Measurements from ENCODE around the gene LCE1F. TPM values are rescaled to one million over a fixed set of nuclear protein-coding genes. Genes with fewer than 3 reads are reported as not detected.

LCE1F gene
- total RNA-seq, 2 donors from 2014 or later: not detected

GRCh38 chr1:152739841-152740240 is 35.1 kb upstream of the LCE1F start:
- no peaks in the 10 kb centered on the region for H3K36me3 ChIP-seq
- TF ChIP-seq, protein P1, sequence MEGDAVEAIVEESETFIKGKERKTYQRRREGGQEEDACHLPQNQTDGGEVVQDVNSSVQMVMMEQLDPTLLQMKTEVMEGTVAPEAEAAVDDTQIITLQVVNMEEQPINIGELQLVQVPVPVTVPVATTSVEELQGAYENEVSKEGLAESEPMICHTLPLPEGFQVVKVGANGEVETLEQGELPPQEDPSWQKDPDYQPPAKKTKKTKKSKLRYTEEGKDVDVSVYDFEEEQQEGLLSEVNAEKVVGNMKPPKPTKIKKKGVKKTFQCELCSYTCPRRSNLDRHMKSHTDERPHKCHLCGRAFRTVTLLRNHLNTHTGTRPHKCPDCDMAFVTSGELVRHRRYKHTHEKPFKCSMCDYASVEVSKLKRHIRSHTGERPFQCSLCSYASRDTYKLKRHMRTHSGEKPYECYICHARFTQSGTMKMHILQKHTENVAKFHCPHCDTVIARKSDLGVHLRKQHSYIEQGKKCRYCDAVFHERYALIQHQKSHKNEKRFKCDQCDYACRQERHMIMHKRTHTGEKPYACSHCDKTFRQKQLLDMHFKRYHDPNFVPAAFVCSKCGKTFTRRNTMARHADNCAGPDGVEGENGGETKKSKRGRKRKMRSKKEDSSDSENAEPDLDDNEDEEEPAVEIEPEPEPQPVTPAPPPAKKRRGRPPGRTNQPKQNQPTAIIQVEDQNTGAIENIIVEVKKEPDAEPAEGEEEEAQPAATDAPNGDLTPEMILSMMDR (IDR thresholded peaks at IDR 0.05): no peak

DNA sequence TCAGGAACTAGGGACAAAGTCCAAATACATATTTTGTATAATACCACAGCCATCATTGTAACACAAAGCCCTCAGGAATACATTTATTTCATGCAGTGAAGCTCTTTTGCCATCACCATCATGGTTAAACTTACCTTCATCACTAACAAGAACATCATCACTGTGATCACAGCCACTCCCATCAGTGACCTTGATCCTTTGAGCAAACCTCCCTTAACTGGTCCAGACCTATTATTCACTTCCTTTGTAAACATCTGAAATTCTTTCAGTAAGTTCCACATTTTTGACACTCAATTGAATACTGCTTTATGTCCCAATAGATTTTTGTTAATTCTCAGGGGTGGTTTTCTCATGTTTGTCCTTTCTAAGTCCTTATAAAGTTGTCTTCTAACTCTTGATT is 33.3 kb upstream of the LCE1F start:
- no peaks in the 10 kb centered on the region for H3K36me3 ChIP-seq
- no peak overlapping the region for H3K4me3 ChIP-seq
- no peaks in the 10 kb centered on the region for H3K9me3 ChIP-seq
- intact Hi-C loops (cut with DNase I): no loop called here
- H3K27me3 ChIP-seq: no peaks in the 10 kb centered on the region
- no peak overlapping the region for H3K9ac ChIP-seq (ENCODE audit: low read depth in 2 of 2, low read length in 2 of 2)
- no peak for DNase-seq
- no peaks in the 10 kb centered on the region for H3K4me1 ChIP-seq
- TF ChIP-seq, protein P1 (IDR thresholded peaks at IDR 0.05): no peak
- no peak overlapping the region for H3K27ac ChIP-seq

More at GRCh38 chr1:152739841-152740240, 35.1 kb upstream of the LCE1F start:
- no peak overlapping the region for H3K27ac ChIP-seq
- no peaks in the 10 kb centered on the region for H3K4me1 ChIP-seq
- no peaks in the 10 kb centered on the region for H3K9me3 ChIP-seq
- intact Hi-C loops (cut with DNase I): no loop called here
- no peak for DNase-seq
- no peak overlapping the region for H3K4me3 ChIP-seq
- no peaks in the 10 kb centered on the region for H3K27me3 ChIP-seq
- H3K9ac ChIP-seq (ENCODE audit: low read depth in 2 of 2, low read length in 2 of 2): no peak overlapping the region

DNA sequence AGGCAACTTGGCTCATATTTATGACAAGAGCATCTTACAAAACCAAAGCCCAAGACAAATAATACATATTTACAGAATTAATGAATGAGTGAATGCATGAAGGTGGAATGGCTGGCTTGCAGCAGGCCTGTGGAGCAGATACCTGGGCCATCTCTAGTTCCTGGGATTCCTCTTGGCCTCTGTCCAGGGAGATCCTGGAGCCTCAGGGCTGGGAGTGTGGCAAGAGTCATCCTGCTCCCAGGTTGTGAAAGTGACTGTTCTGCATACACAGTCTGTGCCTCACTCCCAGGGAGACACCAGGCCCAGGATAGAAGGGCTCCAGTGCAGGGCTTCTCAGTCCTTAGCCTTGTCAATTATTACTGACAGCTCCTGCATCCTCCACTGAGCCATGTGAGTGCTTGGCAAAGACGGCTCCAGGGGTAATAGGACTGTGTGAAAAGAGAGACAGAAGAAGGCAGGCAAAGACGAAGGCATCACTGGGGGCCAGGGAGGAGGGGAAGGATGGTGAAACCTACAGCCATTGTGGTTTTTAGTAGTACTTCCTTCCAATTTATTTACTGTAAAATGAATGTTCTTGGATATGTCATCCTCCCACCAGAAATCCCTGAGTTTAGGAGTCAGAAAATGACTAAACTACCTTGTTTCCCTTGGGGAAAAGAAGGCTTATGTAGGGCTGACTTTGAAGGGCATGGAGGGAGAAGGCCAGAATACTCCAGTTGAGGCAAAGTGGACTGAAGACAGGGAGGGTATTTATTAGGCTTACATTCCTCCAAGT is 31.4 kb upstream of the LCE1F start:
- H3K36me3 ChIP-seq: no peaks in the 10 kb centered on the region
- TF ChIP-seq, protein P1 (IDR thresholded peaks at IDR 0.05): no peak
- no peak overlapping the region for H3K4me3 ChIP-seq
- H3K27ac ChIP-seq: no peak overlapping the region
- intact Hi-C loops (cut with DNase I): no loop called here
- H3K9me3 ChIP-seq: no peaks in the 10 kb centered on the region
- H3K27me3 ChIP-seq: no peaks in the 10 kb centered on the region
- H3K9ac ChIP-seq (ENCODE audit: low read depth in 2 of 2, low read length in 2 of 2): no peak overlapping the region
- no peak for DNase-seq
- H3K4me1 ChIP-seq: no peaks in the 10 kb centered on the region

GRCh38 chr1:152745289-152745704 is 29.6 kb upstream of the LCE1F start:
- TF ChIP-seq, protein P1 (IDR thresholded peaks at IDR 0.05): no peak
- Histone ChIP-seq H3K9me3 (no peaks in the 10 kb centered on the region), H3K9ac (ENCODE audit: low read depth in 2 of 2, low read length in 2 of 2) (no peak overlapping the region), H3K36me3 (no peaks in the 10 kb centered on the region), H3K27ac (no peak overlapping the region), H3K4me3 (no peak overlapping the region), H3K4me1 (no peaks in the 10 kb centered on the region), H3K27me3 (no peaks in the 10 kb centered on the region)
- intact Hi-C loops (cut with DNase I): no loop called here
- no peak for DNase-seq

DNA sequence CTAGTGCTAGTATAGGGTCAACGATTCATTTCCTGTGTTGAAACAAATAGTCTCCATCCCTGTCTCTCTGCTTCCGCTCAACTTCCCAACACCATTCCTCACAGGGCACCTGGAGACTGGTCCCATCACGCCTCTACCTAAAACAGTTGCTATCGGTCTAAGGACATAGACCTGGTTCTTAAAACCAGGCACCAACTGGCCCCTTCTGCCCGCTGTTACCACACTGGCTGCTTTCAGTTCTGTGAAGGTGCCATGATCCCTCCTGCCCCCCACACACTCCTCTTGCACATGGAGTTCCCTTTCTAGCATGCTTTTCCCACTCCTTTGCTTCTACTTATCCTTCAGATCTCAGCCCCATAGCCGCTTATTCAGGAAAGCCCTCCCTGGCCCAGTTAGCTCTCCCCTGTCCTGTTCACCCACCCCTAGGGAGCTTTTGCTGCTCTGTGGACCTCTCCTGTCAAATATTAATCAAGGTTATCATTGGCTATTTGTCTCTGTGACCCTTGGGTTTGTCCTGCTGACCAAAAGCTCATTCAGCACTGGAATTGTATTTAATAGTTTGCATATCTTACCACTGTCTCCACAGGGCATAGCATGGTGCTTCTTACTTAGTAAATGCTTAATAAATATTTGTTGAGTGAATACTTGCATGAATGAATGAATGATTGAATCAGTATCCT is 29.0 kb upstream of the LCE1F start:
- TF ChIP-seq, protein P1 (IDR thresholded peaks at IDR 0.05): no peak
- no peaks in the 10 kb centered on the region for H3K36me3 ChIP-seq
- no peaks in the 10 kb centered on the region for H3K9me3 ChIP-seq
- no peak overlapping the region for H3K9ac ChIP-seq (ENCODE audit: low read depth in 2 of 2, low read length in 2 of 2)
- no peaks in the 10 kb centered on the region for H3K4me1 ChIP-seq
- H3K4me3 ChIP-seq: no peak overlapping the region
- H3K27me3 ChIP-seq: no peaks in the 10 kb centered on the region
- DNase-seq: no peak
- no peak overlapping the region for H3K27ac ChIP-seq
- intact Hi-C loops (cut with DNase I): no loop called here
